HepG2 (cell line): Measurements from ENCODE around the gene LCMT2. TPM values are rescaled to one million over a fixed set of nuclear protein-coding genes. Genes with fewer than 3 reads are reported as not detected.

Source experiments
- ATAC-seq: fragments of 200-7000 bp; cut with Tn5 transposase; 3 replicates; pipeline ENCODE4 v1.9.1; 2020; ENCODE audit warnings: mild to moderate bottlenecking, moderate library complexity
- BruUV-seq: library from RNA; stranded (reverse); fragments of 400-500 nt; replicated peaks from 2 replicates; lab custom pipeline; 2021; lab: Mats Ljungman, UMichigan
- CTCF ChIA-PET: fragments of 300-600 bp; formaldehyde crosslinking; extraction: SDS; loops from one replicate; lab custom pipeline; 2021; ENCODE audit warnings: low total read pairs, inconsistent platforms, low intra/inter-chr PET ratio; lab: Yijun Ruan, JAX
- POLR2A ChIA-PET: fragments of 350-600 bp; sonication (Branson Sonifier 250); formaldehyde crosslinking; loops from one replicate; lab custom pipeline; 2020; ENCODE audit warnings: antibody characterized with exemption, inconsistent platforms; lab: Yijun Ruan, JAX
- DNase-seq: peaks from one replicate; pipeline ENCODE4 v3.0.0-alpha.2; 2015; ENCODE audit warnings: low spot score
- FAIRE-seq: peaks from 3 replicates; lab custom pipeline; 2011; peaks lifted over from hg19 to GRCh38; lab: Jason Lieb, UNC
- H2AFZ ChIP-seq: one replicate; pipeline ENCODE4 v1.6.1; 2011; ENCODE audit warnings: low read length, inconsistent platforms
- H3K27ac ChIP-seq: fragments of 300-600 bp; 3 replicates; pipeline ENCODE4 v1.8.0; 2011; ENCODE audit warnings: mixed run types, mild to moderate bottlenecking, mixed read lengths, low read length, inconsistent platforms; ENCODE audit not compliant: insufficient read depth; ENCODE audit errors: extremely low read length
- H3K27me3 ChIP-seq, 2 experiments: fragments of 200-600 bp in 1 of 2; 2 replicates in 1 of 2; 3 replicates in 1 of 2; pipeline versions ENCODE4 v1.6.0 to v1.8.0; 2011; ENCODE audit warnings: low read length in 2 of 2, mild to moderate bottlenecking in 2 of 2, moderate library complexity in 2 of 2, inconsistent platforms in 1 of 2; ENCODE audit not compliant: insufficient read depth in 2 of 2, control insufficient read depth in 1 of 2
- H3K36me3 ChIP-seq, 2 experiments: fragments of 200-600 bp in 1 of 2; replicated peaks in 1 of 2; 2 replicates in 1 of 2; 3 replicates in 1 of 2; pipeline versions ENCODE4 v1.5.1 to v1.8.0; 2011; ENCODE audit warnings: low read length in 2 of 2, inconsistent platforms in 1 of 2; ENCODE audit not compliant: insufficient read depth in 2 of 2, control insufficient read depth in 1 of 2
- H3K4me1 ChIP-seq: 2 replicates; pipeline ENCODE4 v1.5.1; 2012; ENCODE audit warnings: low read length, inconsistent platforms; ENCODE audit not compliant: insufficient read depth
- H3K4me2 ChIP-seq: 2 replicates; pipeline ENCODE4 v1.6.0; 2011; ENCODE audit warnings: low read depth, low read length, inconsistent platforms
- H3K4me3 ChIP-seq, 3 experiments: fragments of 200-600 bp in 1 of 3; sonication (generic), shearing (Covaris generic) in 1 of 3; replicated peaks in 1 of 3; 2 replicates each; pipeline ENCODE4 v1.5.1; 2011 to 2016; ENCODE audit warnings: low read length in 3 of 3, inconsistent platforms in 2 of 3, low read depth in 2 of 3, mild to moderate bottlenecking in 2 of 3, control low read depth in 1 of 3, mixed read lengths in 1 of 3; ENCODE audit not compliant: insufficient read depth in 1 of 3
- H3K79me2 ChIP-seq: one replicate; pipeline ENCODE4 v1.6.1; 2011; ENCODE audit warnings: low read length, inconsistent platforms; ENCODE audit not compliant: insufficient read depth
- H3K9ac ChIP-seq: 2 replicates; pipeline ENCODE4 v1.6.0; 2011; ENCODE audit warnings: mild to moderate bottlenecking, low read depth, low read length, inconsistent platforms; ENCODE audit not compliant: insufficient read depth
- H3K9me3 ChIP-seq: 2 replicates; pipeline ENCODE4 v1.5.1; 2012; ENCODE audit warnings: mild to moderate bottlenecking, low read length
- H4K20me1 ChIP-seq: 2 replicates; pipeline ENCODE4 v1.6.0; 2011; ENCODE audit warnings: inconsistent platforms, mild to moderate bottlenecking, low read length, moderate library complexity; ENCODE audit not compliant: insufficient read depth
- MIXL1 ChIP-seq: IDR thresholded peaks from 2 replicates; pipeline ENCODE4 v1.6.1; 2016
- MXD4 ChIP-seq: IDR thresholded peaks from 2 replicates; pipeline ENCODE4 v1.6.1; 2016; ENCODE audit warnings: mild to moderate bottlenecking, missing biosample characterization, missing genetic modification reagents
- RFX1 ChIP-seq: fragments of 450-650 bp; IDR thresholded peaks from 2 replicates; pipeline ENCODE4 v1.6.1; 2017
- ZKSCAN8 ChIP-seq: IDR thresholded peaks from 2 replicates; pipeline ENCODE4 v1.6.1; 2016; ENCODE audit warnings: borderline replicate concordance, missing genetic modification reagents, missing compliant biosample characterization
- ZNF274 ChIP-seq: sonication (generic); formaldehyde crosslinking; IDR thresholded peaks from 2 replicates; pipeline ENCODE4 v1.5.1; 2020; ENCODE audit warnings: mild to moderate bottlenecking, missing genetic modification reagents
- WGBS: methylation state at CpG from one replicate; pipeline ENCODE4 v1.1.6; 2017; ENCODE audit warnings: low lambda C conversion rate; 5-methylcytosine and 5-hydroxymethylcytosine counted together
- in situ Hi-C: cut with HindIII; loops from 2 replicates; pipeline ENCODE4 v1.10.0; 2017; ENCODE audit warnings: low pct_unique_long_range_greater_than_20kb; ENCODE audit not compliant: extremely low pct_ligation_motif_present
- intact Hi-C: fragments of 100-400 bp; cut with micrococcal nuclease; formaldehyde crosslinking; loops from one replicate; pipeline ENCODE4 v1.10.0; 2022; ENCODE audit not compliant: unreplicated experiment
- polyA plus RNA-seq, 8 experiments: library from polyadenylated mRNA; depleted of rRNA in 3 of 8; stranded (reverse) in 7 of 8; unstranded in 1 of 8; fragments of >200 nt; fragmentation: Illumina TruSeq in 4 of 8; extraction: Trizol in 4 of 8; gene quantifications; 2 replicates each; pipeline versions ENCODE4 v1.2.1 to v1.2.3, GENCODE V29; 2011 to 2016; ENCODE audit warnings: low read depth in 4 of 8, missing spikeins in 1 of 8, mixed read lengths in 1 of 8; ENCODE audit not compliant: insufficient read depth in 1 of 8
- total RNA-seq, 5 experiments: library from RNA; depleted of rRNA; stranded (reverse); fragments of >200 nt; fragmentation: Illumina TruSeq; extraction: Trizol; gene quantifications; 2 replicates each; pipeline ENCODE4 v1.2.3, GENCODE V29; 2016; ENCODE audit warnings: low read depth in 1 of 5
- TF ChIP-seq, protein P1 (sequence below): IDR thresholded peaks from 2 replicates; pipeline ENCODE4 v1.6.1; 2018; ENCODE audit warnings: missing genetic modification reagents

LCMT2 gene
- total and polyA plus RNA-seq, 2 of the 13 experiments (the other 11 are each of a cell fraction or from before 2014, with no cell fraction given), result 6.9 to 9.1 TPM

DNA sequence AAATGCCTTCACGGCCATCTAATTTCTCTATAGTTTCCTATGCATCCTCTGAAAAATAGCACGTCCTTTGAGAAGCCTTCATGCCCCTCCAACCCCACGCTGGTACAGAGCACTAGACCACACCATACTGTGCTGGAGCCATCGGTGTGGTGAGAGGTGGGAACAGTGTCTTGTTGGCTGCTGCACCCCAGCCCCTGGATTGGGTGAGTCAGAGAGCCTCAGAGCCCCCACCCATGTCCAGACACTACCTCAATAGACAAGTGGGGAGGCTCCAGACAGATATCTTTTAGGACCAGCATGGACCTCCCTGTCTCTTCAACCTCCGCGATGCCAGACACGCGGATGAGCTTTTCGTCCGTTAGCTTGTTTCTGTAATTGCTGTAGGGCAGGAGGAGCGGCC lies 51.5 kb downstream of the LCMT2 start:
- 59% methylated on average over 11 of the region's 11 CpGs for WGBS
- CTCF ChIA-PET, result no interaction called here
- Histone ChIP-seq H3K27ac (no peak overlapping the region), H3K4me2 (no peak overlapping the region), H3K79me2 (no peaks in the 10 kb centered on the region), H3K4me3 (no peak overlapping the region)
- intact Hi-C loops, result no loop called here
- TF ChIP-seq MIXL1 (CRISPR knock-in tag) (no peak), MXD4 (no peak), ZNF274 (CRISPR knock-in tag) (no peak)
- TF ChIP-seq, all 625 proteins: peak for 0
- Histone ChIP-seq H2AFZ (no peak overlapping the region), H3K36me3 (no peaks in the 10 kb centered on the region), H3K4me1 (no peaks in the 10 kb centered on the region), H4K20me1 (no peaks in the 10 kb centered on the region), H3K9me3 (no peaks in the 10 kb centered on the region), H3K27me3 (peaks cover 4 to 65% of the 10 kb centered on the region in 2 experiments; a peak in 4 of 5 replicates), H3K9ac (no peak overlapping the region)
- DNase-seq (no peak), FAIRE-seq (no peak), ATAC-seq (no peak)
- POLR2A ChIA-PET, result no interaction called here
- in situ Hi-C loops, result loop anchor here (5.0 kb wide), 1 partner anchor 72 kb away; no protein-coding TSS in a partner anchor
- BruUV-seq, result no TSS peak

GRCh38 chr15:43277901-43278300 lies 52.5 kb downstream of the LCMT2 start:
- no peak overlapping the region for H3K4me3 ChIP-seq
- in situ Hi-C loops, result loop anchor here (5.0 kb wide), 1 partner anchor 71 kb away; no protein-coding TSS in a partner anchor
- H4K20me1 ChIP-seq, result no peaks in the 10 kb centered on the region
- WGBS, result 0% methylated on average over 4 of the region's 4 CpGs
- no peaks in the 10 kb centered on the region for H3K79me2 ChIP-seq
- no peaks in the 10 kb centered on the region for H3K4me1 ChIP-seq
- no peak for FAIRE-seq
- H3K36me3 ChIP-seq, result no peaks in the 10 kb centered on the region
- no peak overlapping the region for H3K9ac ChIP-seq
- no peak for TF ChIP-seq RFX1
- no peak for TF ChIP-seq ZKSCAN8
- TF ChIP-seq, protein P1, sequence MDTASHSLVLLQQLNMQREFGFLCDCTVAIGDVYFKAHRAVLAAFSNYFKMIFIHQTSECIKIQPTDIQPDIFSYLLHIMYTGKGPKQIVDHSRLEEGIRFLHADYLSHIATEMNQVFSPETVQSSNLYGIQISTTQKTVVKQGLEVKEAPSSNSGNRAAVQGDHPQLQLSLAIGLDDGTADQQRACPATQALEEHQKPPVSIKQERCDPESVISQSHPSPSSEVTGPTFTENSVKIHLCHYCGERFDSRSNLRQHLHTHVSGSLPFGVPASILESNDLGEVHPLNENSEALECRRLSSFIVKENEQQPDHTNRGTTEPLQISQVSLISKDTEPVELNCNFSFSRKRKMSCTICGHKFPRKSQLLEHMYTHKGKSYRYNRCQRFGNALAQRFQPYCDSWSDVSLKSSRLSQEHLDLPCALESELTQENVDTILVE (CRISPR knock-in tag), result no peak
- ATAC-seq, result no peak
- CTCF ChIA-PET, result no interaction called here
- POLR2A ChIA-PET, result no interaction called here
- peaks cover 4 to 65% of the 10 kb centered on the region in 2 experiments; a peak in 4 of 5 replicates for H3K27me3 ChIP-seq
- no TSS peak for BruUV-seq
- no peak for DNase-seq
- H2AFZ ChIP-seq, result no peak overlapping the region
- H3K4me2 ChIP-seq, result no peak overlapping the region
- H3K27ac ChIP-seq, result no peak overlapping the region
- intact Hi-C loops, result no loop called here
- H3K9me3 ChIP-seq, result no peaks in the 10 kb centered on the region
